ENCODE data around the gene USP37.

The USP37 gene

DNA sequence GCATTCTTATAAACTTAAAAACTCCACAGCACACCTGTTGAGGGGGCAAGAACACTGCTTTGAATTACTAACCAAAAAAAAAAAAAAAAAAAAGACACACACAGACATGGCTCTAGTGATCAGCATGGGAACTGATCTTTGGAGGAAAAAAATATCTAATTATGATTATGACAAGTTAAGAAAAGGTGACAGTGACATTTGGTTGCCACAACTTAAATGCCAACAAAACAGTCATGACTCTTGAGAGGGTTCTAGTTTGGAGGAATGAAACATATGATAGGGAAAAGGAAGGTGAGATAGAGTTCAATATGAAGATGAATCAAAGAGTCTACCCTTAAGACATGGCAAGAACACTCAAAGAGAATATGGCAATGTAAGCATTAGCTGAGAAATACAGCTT, 20.6 kb downstream of the USP37 start:
- Histone ChIP-seq H3K9me2 (ENCODE audit: low read depth, low read length) (no peaks in the 10 kb centered on the region), H3K27ac (ENCODE audit: low read depth, low read length, poor library complexity, severe bottlenecking) (no peak overlapping the region), H3F3A (ENCODE audit: insufficient read depth, low read length) (no peaks in the 10 kb centered on the region), H3K4me3 (ENCODE audit: low read depth, low read length, poor library complexity, severe bottlenecking) (no peak overlapping the region), H3K9ac (ENCODE audit: low read length) (no peak overlapping the region), H3K4me1 (ENCODE audit: insufficient read depth, low read length, severe bottlenecking) (no peaks in the 10 kb centered on the region), H3K36me3 (ENCODE audit: insufficient read depth, low read length) (peaks cover 77% of the 10 kb centered on the region), H3K9me3 (ENCODE audit: low read length) (no peaks in the 10 kb centered on the region), H2AFZ (ENCODE audit: low read length) (no peak overlapping the region), H3K27me3 (ENCODE audit: insufficient read depth, low read length) (no peaks in the 10 kb centered on the region), H3K4me2 (ENCODE audit: low read length) (no peak overlapping the region), H4K20me1 (ENCODE audit: insufficient read depth, low read length) (no peaks in the 10 kb centered on the region), H3K79me2 (ENCODE audit: insufficient read depth, low read length) (no peaks in the 10 kb centered on the region)
- TF ChIP-seq EZH2 (IDR thresholded peaks at IDR 0.05; ENCODE audit: borderline replicate concordance, low read length) = no peak
- TF ChIP-seq, protein P1, sequence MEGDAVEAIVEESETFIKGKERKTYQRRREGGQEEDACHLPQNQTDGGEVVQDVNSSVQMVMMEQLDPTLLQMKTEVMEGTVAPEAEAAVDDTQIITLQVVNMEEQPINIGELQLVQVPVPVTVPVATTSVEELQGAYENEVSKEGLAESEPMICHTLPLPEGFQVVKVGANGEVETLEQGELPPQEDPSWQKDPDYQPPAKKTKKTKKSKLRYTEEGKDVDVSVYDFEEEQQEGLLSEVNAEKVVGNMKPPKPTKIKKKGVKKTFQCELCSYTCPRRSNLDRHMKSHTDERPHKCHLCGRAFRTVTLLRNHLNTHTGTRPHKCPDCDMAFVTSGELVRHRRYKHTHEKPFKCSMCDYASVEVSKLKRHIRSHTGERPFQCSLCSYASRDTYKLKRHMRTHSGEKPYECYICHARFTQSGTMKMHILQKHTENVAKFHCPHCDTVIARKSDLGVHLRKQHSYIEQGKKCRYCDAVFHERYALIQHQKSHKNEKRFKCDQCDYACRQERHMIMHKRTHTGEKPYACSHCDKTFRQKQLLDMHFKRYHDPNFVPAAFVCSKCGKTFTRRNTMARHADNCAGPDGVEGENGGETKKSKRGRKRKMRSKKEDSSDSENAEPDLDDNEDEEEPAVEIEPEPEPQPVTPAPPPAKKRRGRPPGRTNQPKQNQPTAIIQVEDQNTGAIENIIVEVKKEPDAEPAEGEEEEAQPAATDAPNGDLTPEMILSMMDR (IDR thresholded peaks at IDR 0.05; ENCODE audit: low read length) = no peak

DNA sequence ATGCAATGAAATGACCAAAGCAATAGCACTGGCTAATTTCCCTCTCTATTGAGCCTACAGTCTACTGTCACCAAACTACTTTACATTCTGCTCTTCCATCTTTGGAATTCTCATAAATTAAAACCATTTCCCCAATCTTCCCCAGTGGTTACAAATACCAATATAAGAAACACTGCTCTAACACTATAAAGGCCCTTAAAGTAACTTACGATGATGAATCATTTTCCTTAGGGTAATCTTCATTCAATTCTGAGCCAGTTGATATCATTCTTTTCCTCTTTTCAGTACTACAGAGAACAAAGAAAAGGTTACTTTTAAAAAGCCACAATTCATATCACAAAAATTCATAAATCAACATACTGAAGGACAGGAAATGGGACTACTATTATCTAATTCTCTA, 22.1 kb downstream of the USP37 start:
- TF ChIP-seq EZH2 (IDR thresholded peaks at IDR 0.05; ENCODE audit: borderline replicate concordance, low read length) = no peak
- TF ChIP-seq, protein P1 (IDR thresholded peaks at IDR 0.05; ENCODE audit: low read length) = no peak
- Histone ChIP-seq H3K9me3 (ENCODE audit: low read length) (no peaks in the 10 kb centered on the region), H3K4me3 (ENCODE audit: low read depth, low read length, poor library complexity, severe bottlenecking) (no peak overlapping the region), H3K27ac (ENCODE audit: low read depth, low read length, poor library complexity, severe bottlenecking) (no peak overlapping the region), H3F3A (ENCODE audit: insufficient read depth, low read length) (no peaks in the 10 kb centered on the region), H3K9me2 (ENCODE audit: low read depth, low read length) (no peaks in the 10 kb centered on the region), H3K9ac (ENCODE audit: low read length) (no peak overlapping the region), H3K36me3 (ENCODE audit: insufficient read depth, low read length) (peaks cover 77% of the 10 kb centered on the region), H3K4me2 (ENCODE audit: low read length) (no peak overlapping the region), H2AFZ (ENCODE audit: low read length) (no peak overlapping the region), H4K20me1 (ENCODE audit: insufficient read depth, low read length) (no peaks in the 10 kb centered on the region), H3K4me1 (ENCODE audit: insufficient read depth, low read length, severe bottlenecking) (no peaks in the 10 kb centered on the region), H3K27me3 (ENCODE audit: insufficient read depth, low read length) (no peaks in the 10 kb centered on the region), H3K79me2 (ENCODE audit: insufficient read depth, low read length) (no peaks in the 10 kb centered on the region)

DNA sequence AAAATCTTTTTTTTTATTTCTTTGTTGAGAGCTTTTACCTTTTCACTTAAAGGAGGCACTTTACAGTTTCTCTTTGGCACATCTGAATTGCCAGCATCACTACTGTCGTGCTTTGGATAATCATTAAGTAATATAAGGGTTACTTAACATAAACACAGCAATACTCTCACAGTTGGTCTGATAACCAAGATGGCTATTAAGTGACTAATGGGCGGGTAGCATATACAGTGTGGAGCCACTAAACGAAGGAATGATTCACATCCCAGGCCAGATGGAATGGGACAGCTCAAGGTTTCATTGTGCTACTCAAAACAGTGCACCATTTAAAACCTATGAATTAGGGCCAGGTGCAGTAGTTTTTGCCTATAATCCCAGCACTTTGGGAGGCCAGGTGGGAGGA, 28.1 kb downstream of the USP37 start:
- Histone ChIP-seq H3K9ac (ENCODE audit: low read length) (no peak overlapping the region), H3K79me2 (ENCODE audit: insufficient read depth, low read length) (no peaks in the 10 kb centered on the region), H3K4me2 (ENCODE audit: low read length) (no peak overlapping the region), H2AFZ (ENCODE audit: low read length) (no peak overlapping the region), H3K4me1 (ENCODE audit: insufficient read depth, low read length, severe bottlenecking) (no peaks in the 10 kb centered on the region), H3K9me3 (ENCODE audit: low read length) (no peaks in the 10 kb centered on the region), H3K4me3 (ENCODE audit: low read depth, low read length, poor library complexity, severe bottlenecking) (no peak overlapping the region), H3K27ac (ENCODE audit: low read depth, low read length, poor library complexity, severe bottlenecking) (no peak overlapping the region), H3F3A (ENCODE audit: insufficient read depth, low read length) (no peaks in the 10 kb centered on the region), H3K9me2 (ENCODE audit: low read depth, low read length) (no peaks in the 10 kb centered on the region), H4K20me1 (ENCODE audit: insufficient read depth, low read length) (no peaks in the 10 kb centered on the region), H3K36me3 (ENCODE audit: insufficient read depth, low read length) (peaks cover 82% of the 10 kb centered on the region), H3K27me3 (ENCODE audit: insufficient read depth, low read length) (no peaks in the 10 kb centered on the region)
- TF ChIP-seq, protein P1 (IDR thresholded peaks at IDR 0.05; ENCODE audit: low read length) = no peak
- TF ChIP-seq EZH2 (IDR thresholded peaks at IDR 0.05; ENCODE audit: borderline replicate concordance, low read length) = no peak

Data from OCI-LY1 (cell line).